ENCODE measurements around the gene KCNQ5. TPM values are rescaled to one million over a fixed set of nuclear protein-coding genes. Genes with fewer than 3 reads are reported as not detected.

KCNQ5 gene
- total and polyA plus RNA-seq, 2 donors, result 1.8 to 3.0 TPM

- WGBS, result 67% methylated on average over 2 of the region's 2 CpGs
- no peaks in the 10 kb centered on the region for H3K4me1 ChIP-seq (ENCODE audit: insufficient read depth)
- no peak overlapping the region for H3K27ac ChIP-seq (ENCODE audit: low read depth)
- H3K4me3 ChIP-seq (ENCODE audit: low read depth, low read length), result no peak overlapping the region
- H3K36me3 ChIP-seq (ENCODE audit: insufficient read depth), result no peaks in the 10 kb centered on the region
- DNase-seq (ENCODE audit: extremely low spot score), result no peak
Observed at GRCh38 chr6:72755752-72756151, 133.9 kb downstream of the KCNQ5 start.

GRCh38 chr6:72757048-72757447 lies 135.2 kb downstream of the KCNQ5 start:
- WGBS, result 88% methylated on average over 3 of the region's 3 CpGs
- no peak for DNase-seq (ENCODE audit: extremely low spot score)

GRCh38 chr6:72757926-72758325 lies 136.1 kb downstream of the KCNQ5 start:
- no peaks in the 10 kb centered on the region for H3K36me3 ChIP-seq (ENCODE audit: insufficient read depth)
- 86% methylated on average over 1 of the region's 1 CpG for WGBS
- H3K27ac ChIP-seq (ENCODE audit: low read depth), result no peak overlapping the region
- no peaks in the 10 kb centered on the region for H3K4me1 ChIP-seq (ENCODE audit: insufficient read depth)
- DNase-seq (ENCODE audit: extremely low spot score), result no peak
- H3K4me3 ChIP-seq (ENCODE audit: low read depth, low read length), result no peak overlapping the region

More at GRCh38 chr6:72757048-72757447, 135.2 kb downstream of the KCNQ5 start:
- Histone ChIP-seq H3K36me3 (ENCODE audit: insufficient read depth) (no peaks in the 10 kb centered on the region), H3K4me1 (ENCODE audit: insufficient read depth) (no peaks in the 10 kb centered on the region), H3K4me3 (ENCODE audit: low read depth, low read length) (no peak overlapping the region), H3K27ac (ENCODE audit: low read depth) (no peak overlapping the region)

- 79% methylated on average over 2 of the region's 2 CpGs for WGBS
- H3K4me1 ChIP-seq (ENCODE audit: insufficient read depth), result no peaks in the 10 kb centered on the region
- no peak for DNase-seq (ENCODE audit: extremely low spot score)
- H3K36me3 ChIP-seq (ENCODE audit: insufficient read depth), result no peaks in the 10 kb centered on the region
- no peak overlapping the region for H3K4me3 ChIP-seq (ENCODE audit: low read depth, low read length)
- no peak overlapping the region for H3K27ac ChIP-seq (ENCODE audit: low read depth)
Observed at GRCh38 chr6:72758901-72759300, 137.0 kb downstream of the KCNQ5 start.

- Histone ChIP-seq H3K4me1 (ENCODE audit: insufficient read depth) (no peaks in the 10 kb centered on the region), H3K4me3 (ENCODE audit: low read depth, low read length) (no peak overlapping the region), H3K27ac (ENCODE audit: low read depth) (no peak overlapping the region), H3K36me3 (ENCODE audit: insufficient read depth) (no peaks in the 10 kb centered on the region)
- DNase-seq (ENCODE audit: extremely low spot score), result no peak
- WGBS, result 29% methylated on average over 4 of the region's 4 CpGs
Observed at GRCh38 chr6:72760114-72760793, 138.4 kb downstream of the KCNQ5 start.

GRCh38 chr6:72761761-72762160 lies 139.9 kb downstream of the KCNQ5 start:
- Histone ChIP-seq H3K27ac (ENCODE audit: low read depth) (no peak overlapping the region), H3K4me1 (ENCODE audit: insufficient read depth) (no peaks in the 10 kb centered on the region), H3K36me3 (ENCODE audit: insufficient read depth) (no peaks in the 10 kb centered on the region), H3K4me3 (ENCODE audit: low read depth, low read length) (no peak overlapping the region)
- no peak for DNase-seq (ENCODE audit: extremely low spot score)
- WGBS, result 58% methylated on average over 5 of the region's 5 CpGs

GRCh38 chr6:72769459-72770125 lies 147.7 kb downstream of the KCNQ5 start:
- DNase-seq (ENCODE audit: extremely low spot score), result no peak
- Histone ChIP-seq H3K4me1 (ENCODE audit: insufficient read depth) (no peaks in the 10 kb centered on the region), H3K27ac (ENCODE audit: low read depth) (no peak overlapping the region), H3K4me3 (ENCODE audit: low read depth, low read length) (no peak overlapping the region), H3K36me3 (ENCODE audit: insufficient read depth) (no peaks in the 10 kb centered on the region)
- 94% methylated on average over 1 of the region's 1 CpG for WGBS

- DNase-seq (ENCODE audit: extremely low spot score), result no peak
- Histone ChIP-seq H3K4me3 (ENCODE audit: low read depth, low read length) (no peak overlapping the region), H3K27ac (ENCODE audit: low read depth) (no peak overlapping the region), H3K36me3 (ENCODE audit: insufficient read depth) (no peaks in the 10 kb centered on the region), H3K4me1 (ENCODE audit: insufficient read depth) (no peaks in the 10 kb centered on the region)
- WGBS, result 69% methylated on average over 3 of the region's 3 CpGs
Observed at GRCh38 chr6:72770959-72771358, 149.1 kb downstream of the KCNQ5 start.

GRCh38 chr6:72776456-72776855 lies 154.6 kb downstream of the KCNQ5 start:
- H3K4me1 ChIP-seq (ENCODE audit: insufficient read depth), result no peaks in the 10 kb centered on the region
- no peak overlapping the region for H3K4me3 ChIP-seq (ENCODE audit: low read depth, low read length)
- no peak overlapping the region for H3K27ac ChIP-seq (ENCODE audit: low read depth)
- H3K36me3 ChIP-seq (ENCODE audit: insufficient read depth), result no peaks in the 10 kb centered on the region
- no peak for DNase-seq (ENCODE audit: extremely low spot score)
- 47% methylated on average over 1 of the region's 1 CpG for WGBS

- H3K27ac ChIP-seq (ENCODE audit: low read depth), result no peak overlapping the region
- H3K36me3 ChIP-seq (ENCODE audit: insufficient read depth), result no peaks in the 10 kb centered on the region
- no peak for DNase-seq (ENCODE audit: extremely low spot score)
- no peaks in the 10 kb centered on the region for H3K4me1 ChIP-seq (ENCODE audit: insufficient read depth)
- H3K4me3 ChIP-seq (ENCODE audit: low read depth, low read length), result no peak overlapping the region
Observed at GRCh38 chr6:72781624-72782023, 159.8 kb downstream of the KCNQ5 start.

- DNase-seq (ENCODE audit: extremely low spot score), result no peak
- no peaks in the 10 kb centered on the region for H3K4me1 ChIP-seq (ENCODE audit: insufficient read depth)
- 77% methylated on average over 2 of the region's 2 CpGs for WGBS
- H3K4me3 ChIP-seq (ENCODE audit: low read depth, low read length), result no peak overlapping the region
- no peak overlapping the region for H3K27ac ChIP-seq (ENCODE audit: low read depth)
- H3K36me3 ChIP-seq (ENCODE audit: insufficient read depth), result no peaks in the 10 kb centered on the region
Observed at GRCh38 chr6:72783035-72783434, 161.2 kb downstream of the KCNQ5 start.

GRCh38 chr6:72783666-72784065 lies 161.8 kb downstream of the KCNQ5 start:
- H3K4me3 ChIP-seq (ENCODE audit: low read depth, low read length), result no peak overlapping the region
- no peaks in the 10 kb centered on the region for H3K36me3 ChIP-seq (ENCODE audit: insufficient read depth)
- 16% methylated on average over 1 of the region's 1 CpG for WGBS
- no peak overlapping the region for H3K27ac ChIP-seq (ENCODE audit: low read depth)
- DNase-seq (ENCODE audit: extremely low spot score), result no peak
- no peaks in the 10 kb centered on the region for H3K4me1 ChIP-seq (ENCODE audit: insufficient read depth)

- DNase-seq (ENCODE audit: extremely low spot score), result no peak
- Histone ChIP-seq H3K4me1 (ENCODE audit: insufficient read depth) (no peaks in the 10 kb centered on the region), H3K27ac (ENCODE audit: low read depth) (no peak overlapping the region), H3K36me3 (ENCODE audit: insufficient read depth) (no peaks in the 10 kb centered on the region), H3K4me3 (ENCODE audit: low read depth, low read length) (no peak overlapping the region)
- 63% methylated on average over 3 of the region's 3 CpGs for WGBS
Observed at GRCh38 chr6:72784071-72784470, 162.2 kb downstream of the KCNQ5 start.

GRCh38 chr6:72784581-72784980 lies 162.7 kb downstream of the KCNQ5 start:
- WGBS, result 59% methylated on average over 3 of the region's 3 CpGs

More at GRCh38 chr6:72784581-72784980, 162.7 kb downstream of the KCNQ5 start:
- Histone ChIP-seq H3K4me3 (ENCODE audit: low read depth, low read length) (no peak overlapping the region), H3K36me3 (ENCODE audit: insufficient read depth) (no peaks in the 10 kb centered on the region), H3K4me1 (ENCODE audit: insufficient read depth) (no peaks in the 10 kb centered on the region), H3K27ac (ENCODE audit: low read depth) (no peak overlapping the region)
- DNase-seq (ENCODE audit: extremely low spot score), result no peak

Measured in urinary bladder (tissue), 4 donors.